ENCODE measurements around the gene PLXND1. TPM values are rescaled to one million over a fixed set of nuclear protein-coding genes. Genes with fewer than 3 reads are reported as not detected.
A peak's percentile ranks its signal among the peaks of the same experiment; 100 is the strongest.

The PLXND1 gene
- total RNA-seq, 1 experiment from 2014 or later: 12.1 TPM

- DNase-seq (ENCODE audit: low read depth): no peak
These were observed 40.6 kb downstream of the PLXND1 start for GRCh38 chr3:129565902-129566301.

GRCh38 chr3:129564981-129565644 lies 41.4 kb downstream of the PLXND1 start:
- no peak for DNase-seq (ENCODE audit: low read depth)

- DNase-seq (ENCODE audit: low read depth): no peak
These were observed 42.5 kb downstream of the PLXND1 start for GRCh38 chr3:129563850-129564535.

GRCh38 chr3:129563332-129563731 lies 43.1 kb downstream of the PLXND1 start:
- no peak for DNase-seq (ENCODE audit: low read depth)

- no peak for DNase-seq (ENCODE audit: low read depth)
These were observed 43.7 kb downstream of the PLXND1 start for GRCh38 chr3:129562803-129563202.

- no peak for DNase-seq (ENCODE audit: low read depth)
These were observed 44.7 kb downstream of the PLXND1 start for GRCh38 chr3:129561619-129562248.

GRCh38 chr3:129560911-129561594 lies 45.4 kb downstream of the PLXND1 start:
- DNase-seq (ENCODE audit: low read depth): peak; percentile 80

- peak; percentile 47 for DNase-seq (ENCODE audit: low read depth)
These were observed 46.1 kb downstream of the PLXND1 start for GRCh38 chr3:129560269-129560787.

- no peak for DNase-seq (ENCODE audit: low read depth)
These were observed 46.9 kb downstream of the PLXND1 start for GRCh38 chr3:129559565-129560079.

- DNase-seq (ENCODE audit: low read depth): peak; percentile 67
These were observed 47.5 kb downstream of the PLXND1 start for GRCh38 chr3:129558772-129559564.

- peak; percentile 36 for DNase-seq (ENCODE audit: low read depth)
These were observed 48.2 kb downstream of the PLXND1 start for GRCh38 chr3:129558081-129558771.

GRCh38 chr3:129557548-129557894 lies 49.0 kb downstream of the PLXND1 start:
- no peak for DNase-seq (ENCODE audit: low read depth)

- DNase-seq (ENCODE audit: low read depth): no peak
These were observed 49.5 kb downstream of the PLXND1 start for GRCh38 chr3:129556890-129557547.

- no peak for DNase-seq (ENCODE audit: low read depth)
These were observed 50.1 kb downstream of the PLXND1 start for GRCh38 chr3:129556358-129556695.

- no peak for DNase-seq (ENCODE audit: low read depth)
These were observed 50.7 kb downstream of the PLXND1 start for GRCh38 chr3:129555616-129556357.

GRCh38 chr3:129555153-129555550 lies 51.3 kb downstream of the PLXND1 start:
- no peak for DNase-seq (ENCODE audit: low read depth)

- DNase-seq (ENCODE audit: low read depth): no peak
These were observed 51.9 kb downstream of the PLXND1 start for GRCh38 chr3:129554356-129555152.

- no peak for DNase-seq (ENCODE audit: low read depth)
These were observed 52.8 kb downstream of the PLXND1 start for GRCh38 chr3:129553719-129554118.

GRCh38 chr3:129553171-129553570 lies 53.3 kb downstream of the PLXND1 start:
- no peak for DNase-seq (ENCODE audit: low read depth)

Data from Daoy (cell line).